NCI-H1930 (cell line): ENCODE measurements around the gene LPP.
"Not testable (repeated sequence)": the region's sequence is repeated elsewhere in the genome, so short reads cannot be mapped to it uniquely, and the experiment has no call there.

Experiments used
- DNase-seq, 2 experiments: peaks; one replicate each; lab custom pipeline; 2025; lab: John Stamatoyannopoulos, UW

Gene LPP

DNA sequence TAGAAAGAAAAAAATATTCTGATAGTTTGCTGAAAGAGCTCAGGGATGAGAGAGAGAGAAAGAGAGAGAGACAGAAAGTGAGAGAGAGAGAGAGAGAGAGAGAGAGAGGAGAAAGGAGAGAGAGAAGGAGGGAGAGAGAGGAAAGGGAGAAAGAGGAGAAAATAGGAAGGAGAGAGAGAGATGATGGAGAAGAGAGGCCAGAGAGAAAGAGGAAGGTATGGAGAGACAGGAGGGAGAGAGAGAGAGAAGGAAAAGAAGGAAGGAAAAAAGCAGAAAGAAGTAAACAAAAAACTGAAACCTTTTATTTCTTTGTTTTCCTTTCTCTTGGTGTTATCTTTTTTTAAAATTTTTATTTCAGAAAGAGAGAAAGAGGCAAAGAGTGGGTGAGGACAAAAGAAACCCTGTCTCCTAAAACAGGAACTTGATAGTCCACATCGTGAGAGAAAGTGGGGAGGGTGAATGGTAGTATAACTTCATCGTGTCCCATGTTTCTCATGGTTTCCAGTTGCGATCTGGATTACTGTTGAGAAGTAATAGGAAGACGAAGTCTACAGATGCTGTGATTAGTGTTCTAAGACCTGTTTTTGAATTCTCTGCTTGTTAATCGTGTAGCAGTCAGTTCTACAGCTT lies 279.7 kb downstream of the LPP start:
- no peak for DNase-seq

DNA sequence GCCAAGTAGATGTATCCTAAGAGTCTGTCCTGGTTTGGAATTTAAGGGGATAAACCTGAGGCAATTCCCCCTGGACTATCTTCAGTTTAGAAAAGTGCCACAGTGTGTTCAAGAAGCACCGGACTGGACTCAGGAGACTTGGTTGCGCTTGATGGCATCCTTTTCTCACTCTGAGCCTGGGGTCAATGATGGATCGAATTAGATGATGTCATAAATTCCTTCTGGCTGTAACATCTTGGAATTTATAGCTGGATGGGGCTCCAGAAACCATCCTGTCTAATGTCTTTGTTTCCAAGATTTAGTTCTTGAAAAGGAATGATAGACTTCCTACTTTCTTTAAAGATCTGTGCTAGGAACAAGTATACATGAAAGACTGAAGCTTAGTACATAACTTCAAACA lies 280.6 kb downstream of the LPP start:
- DNase-seq = no peak

DNA sequence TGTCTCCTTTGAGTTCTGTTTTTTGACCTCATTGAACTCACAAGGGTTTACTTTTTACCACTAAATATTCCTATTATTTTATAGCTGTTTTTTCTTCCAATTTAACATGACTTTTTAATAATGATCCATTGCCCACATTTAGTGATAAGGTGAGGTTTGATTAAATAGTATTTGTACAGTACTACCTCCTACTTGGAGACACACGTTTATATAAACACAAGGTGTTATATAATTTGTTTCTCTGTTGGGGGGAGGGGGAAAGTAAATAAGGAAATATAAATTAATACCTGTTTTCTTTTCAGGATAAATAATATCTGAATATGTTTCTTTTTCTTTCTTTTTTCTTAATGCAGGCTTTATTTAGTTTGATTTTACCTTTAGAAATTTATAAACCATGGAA lies 281.3 kb downstream of the LPP start:
- no peak for DNase-seq

DNA sequence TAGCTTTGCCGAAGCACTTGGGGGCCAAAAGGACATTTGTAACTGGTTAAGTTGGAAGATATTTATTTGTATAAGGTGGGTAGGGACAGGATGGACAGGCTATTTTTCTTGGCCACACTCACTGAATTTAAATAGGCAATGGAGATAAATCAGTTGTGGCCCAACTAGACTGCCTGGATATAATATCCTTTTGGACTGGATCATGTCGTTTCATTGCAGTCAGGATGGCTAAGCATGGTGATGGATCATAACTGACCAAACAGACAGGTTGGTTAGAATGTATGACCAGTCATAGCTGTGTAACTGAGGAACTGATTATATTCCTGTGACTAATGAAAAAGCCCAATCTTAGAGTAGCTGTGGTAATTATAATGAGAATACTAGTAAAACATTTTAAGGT lies 284.0 kb downstream of the LPP start:
- no peak for DNase-seq

DNA sequence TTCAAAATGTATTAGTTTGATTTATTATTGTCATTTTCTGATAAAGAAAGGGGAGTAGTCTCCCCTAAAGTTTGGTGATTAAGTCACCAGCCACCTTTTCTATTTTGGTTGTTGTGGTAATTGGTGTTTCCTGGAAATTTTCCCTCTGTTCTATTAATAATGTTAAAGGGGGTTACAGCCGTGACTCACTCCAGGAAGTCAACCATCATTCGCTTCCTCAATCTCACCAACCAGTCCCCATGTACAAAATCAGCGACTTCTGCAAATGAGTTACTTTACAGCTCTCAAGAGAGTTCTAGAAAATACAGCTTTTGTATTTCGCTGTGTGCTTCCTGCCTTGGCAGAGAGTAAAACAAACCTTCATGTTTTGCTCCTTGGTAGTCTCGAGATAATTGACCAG lies 285.1 kb downstream of the LPP start:
- DNase-seq = no peak

DNA sequence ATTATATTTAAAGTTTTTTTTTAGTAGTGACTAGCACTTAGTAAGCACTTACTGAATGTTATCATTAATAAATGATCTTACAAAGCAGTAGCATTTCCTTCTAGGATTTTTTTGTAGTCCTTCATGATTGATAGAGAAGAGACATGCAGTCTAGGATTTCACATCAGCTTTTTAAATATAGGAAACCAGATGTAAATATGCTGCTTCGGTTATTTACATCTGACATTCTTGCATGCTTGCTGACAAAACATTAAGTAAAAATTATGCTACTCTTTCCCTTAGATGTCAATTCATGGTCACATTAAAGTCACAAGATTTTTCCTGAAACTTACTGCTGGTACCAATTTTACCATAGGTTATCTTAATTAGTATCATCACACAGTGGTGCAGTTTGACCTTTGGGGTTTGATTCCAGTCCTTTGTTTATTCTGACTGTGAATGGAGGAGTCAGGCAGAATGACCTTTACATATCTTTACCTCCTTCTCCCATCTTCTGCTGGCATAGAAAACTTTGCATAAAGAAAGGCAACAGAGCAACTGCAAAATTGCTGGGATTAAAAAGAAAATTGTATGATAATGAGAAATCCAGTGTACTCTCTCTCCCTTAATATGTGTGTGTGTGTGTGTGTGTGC lies 286.5 kb downstream of the LPP start:
- DNase-seq = no peak

DNA sequence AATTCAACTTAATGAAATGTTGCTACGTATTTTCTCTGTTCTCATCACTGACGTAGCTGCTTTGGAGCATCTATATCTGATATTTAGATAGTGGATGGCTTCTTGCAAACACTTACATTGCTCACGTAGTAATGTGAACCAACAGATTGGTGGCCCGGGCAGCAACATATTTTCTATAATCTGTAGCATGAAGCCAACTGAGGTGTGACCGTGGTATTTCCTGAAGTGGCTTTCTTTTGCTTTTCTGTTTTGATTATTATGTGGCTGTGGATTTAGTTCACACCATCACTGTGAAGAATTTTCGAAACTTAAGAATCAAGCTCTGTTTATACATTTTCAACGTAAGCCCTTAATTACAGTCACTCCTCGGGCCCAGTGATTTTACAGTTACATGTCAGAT lies 288.5 kb downstream of the LPP start:
- no peak for DNase-seq

DNA sequence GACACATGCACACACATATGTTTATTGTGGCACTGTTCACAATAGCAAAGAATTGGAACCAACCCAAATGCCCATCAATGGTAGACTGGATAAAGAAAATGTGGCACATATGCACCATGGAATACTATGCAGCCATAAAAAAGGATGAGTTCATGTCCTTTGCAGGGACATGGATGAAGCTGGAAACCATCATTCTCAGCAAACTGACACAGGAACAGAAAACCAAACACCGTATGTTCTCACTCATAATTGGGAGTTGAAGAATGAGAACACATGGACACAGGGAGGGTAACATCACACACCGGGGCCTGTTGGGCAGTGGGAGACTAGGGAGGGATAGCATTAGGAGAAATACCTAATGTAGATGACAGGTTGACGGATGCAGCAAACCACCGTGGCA lies 291.2 kb downstream of the LPP start:
- DNase-seq = not testable (repeated sequence)

DNA sequence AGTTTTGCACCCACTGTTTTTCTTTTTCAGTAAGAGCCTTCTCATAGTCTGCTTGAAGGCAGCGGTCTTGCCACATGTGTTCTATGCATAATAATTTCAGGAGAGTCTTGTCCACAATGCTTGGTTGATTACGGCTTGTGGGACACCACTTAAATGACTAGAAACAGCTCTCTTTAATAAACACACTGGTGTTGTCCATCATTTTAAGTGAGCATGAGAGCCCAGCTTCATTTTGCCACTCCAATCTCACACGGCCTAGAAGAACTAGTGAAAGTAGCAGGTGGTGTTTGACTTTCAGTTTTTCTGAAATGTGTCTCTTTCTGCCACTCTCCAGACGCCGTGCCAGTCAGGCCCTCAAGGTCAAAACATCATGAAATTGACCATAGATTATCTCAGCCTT lies 292.1 kb downstream of the LPP start:
- DNase-seq = no peak

DNA sequence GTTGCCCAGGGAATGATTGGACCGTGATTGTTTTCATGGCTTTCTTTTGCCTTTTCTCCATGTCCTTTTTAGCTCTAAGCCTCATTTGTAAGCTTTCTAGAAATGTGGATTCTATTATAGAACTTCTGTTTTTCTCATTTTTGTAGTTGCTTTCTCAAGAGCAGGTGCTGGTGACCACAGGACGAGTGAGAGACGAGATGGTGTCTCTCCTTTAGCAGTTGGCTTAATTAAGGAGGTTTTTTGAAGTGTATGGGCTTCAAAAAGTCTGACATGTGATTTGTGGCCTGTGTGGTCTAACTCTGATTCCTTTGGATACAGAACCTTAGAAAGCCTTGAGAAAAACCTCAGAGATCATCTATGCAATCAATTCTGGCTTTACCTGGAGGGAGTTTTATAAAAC lies 292.8 kb downstream of the LPP start:
- no peak for DNase-seq

DNA sequence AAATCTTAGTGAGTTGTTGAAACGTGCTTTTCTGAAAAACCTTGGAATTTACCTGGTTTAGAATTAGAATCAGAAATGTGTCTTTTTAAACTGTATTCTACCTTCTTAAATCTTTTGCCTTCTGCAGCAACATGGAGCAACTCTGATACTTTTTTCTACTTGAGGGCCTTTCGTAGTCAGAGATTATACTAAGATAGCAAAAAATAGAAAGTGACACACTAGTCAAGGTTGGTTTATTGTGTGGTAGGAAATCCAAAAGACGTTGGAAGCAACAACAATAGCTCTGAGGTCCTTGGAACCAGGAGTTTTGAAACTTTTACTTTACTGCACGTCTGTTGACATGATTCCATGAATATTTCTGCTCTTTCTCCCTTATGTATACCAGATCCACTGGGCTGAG lies 294.9 kb downstream of the LPP start:
- no peak for DNase-seq

DNA sequence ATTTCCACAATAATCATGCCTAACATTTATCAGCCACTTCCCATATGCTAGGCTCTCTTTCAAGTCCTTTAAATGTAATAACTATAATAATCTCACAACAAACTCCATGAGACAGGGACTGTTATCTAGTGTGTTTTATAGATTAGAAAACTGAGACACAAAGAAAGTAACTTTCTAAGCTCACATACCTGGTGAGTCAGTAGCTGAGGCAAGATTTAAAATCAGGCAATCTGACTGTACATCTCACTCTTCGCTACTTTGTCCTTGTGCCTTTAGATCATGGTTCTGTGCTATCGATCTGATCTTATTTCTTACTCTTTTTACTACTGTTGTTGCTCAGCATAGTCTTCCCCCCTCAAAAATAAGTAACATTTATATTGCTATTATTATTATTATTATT lies 295.5 kb downstream of the LPP start:
- DNase-seq = no peak

DNA sequence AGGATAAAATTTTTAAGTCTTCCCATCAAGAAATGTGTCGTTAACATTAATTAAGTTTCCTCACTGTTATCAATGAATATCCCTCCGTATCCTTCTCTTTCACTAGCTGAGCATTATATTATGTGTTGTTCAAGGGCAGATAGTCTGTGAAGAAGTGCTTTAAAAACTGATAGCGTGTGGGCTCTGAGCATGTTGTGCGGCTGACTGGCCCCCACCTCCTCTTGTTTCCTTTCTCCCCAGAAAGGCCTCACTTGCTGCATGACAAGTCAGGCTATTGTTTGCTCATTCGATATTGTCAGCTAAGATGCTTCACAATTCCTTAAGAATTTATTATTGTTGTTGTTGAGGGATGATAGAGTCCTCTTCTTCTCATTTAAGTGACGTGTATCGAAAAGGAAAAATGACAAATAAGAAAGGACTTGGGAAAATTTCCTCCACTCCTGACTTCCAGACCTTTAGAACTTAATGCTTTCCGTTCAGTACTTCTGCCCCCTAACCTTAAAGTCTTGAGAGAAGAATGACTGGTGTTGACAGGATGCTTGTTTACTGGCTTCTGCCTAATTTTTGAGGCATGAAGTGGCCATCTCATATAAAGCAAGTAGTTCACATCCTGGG lies 298.3 kb downstream of the LPP start:
- DNase-seq = no peak

DNA sequence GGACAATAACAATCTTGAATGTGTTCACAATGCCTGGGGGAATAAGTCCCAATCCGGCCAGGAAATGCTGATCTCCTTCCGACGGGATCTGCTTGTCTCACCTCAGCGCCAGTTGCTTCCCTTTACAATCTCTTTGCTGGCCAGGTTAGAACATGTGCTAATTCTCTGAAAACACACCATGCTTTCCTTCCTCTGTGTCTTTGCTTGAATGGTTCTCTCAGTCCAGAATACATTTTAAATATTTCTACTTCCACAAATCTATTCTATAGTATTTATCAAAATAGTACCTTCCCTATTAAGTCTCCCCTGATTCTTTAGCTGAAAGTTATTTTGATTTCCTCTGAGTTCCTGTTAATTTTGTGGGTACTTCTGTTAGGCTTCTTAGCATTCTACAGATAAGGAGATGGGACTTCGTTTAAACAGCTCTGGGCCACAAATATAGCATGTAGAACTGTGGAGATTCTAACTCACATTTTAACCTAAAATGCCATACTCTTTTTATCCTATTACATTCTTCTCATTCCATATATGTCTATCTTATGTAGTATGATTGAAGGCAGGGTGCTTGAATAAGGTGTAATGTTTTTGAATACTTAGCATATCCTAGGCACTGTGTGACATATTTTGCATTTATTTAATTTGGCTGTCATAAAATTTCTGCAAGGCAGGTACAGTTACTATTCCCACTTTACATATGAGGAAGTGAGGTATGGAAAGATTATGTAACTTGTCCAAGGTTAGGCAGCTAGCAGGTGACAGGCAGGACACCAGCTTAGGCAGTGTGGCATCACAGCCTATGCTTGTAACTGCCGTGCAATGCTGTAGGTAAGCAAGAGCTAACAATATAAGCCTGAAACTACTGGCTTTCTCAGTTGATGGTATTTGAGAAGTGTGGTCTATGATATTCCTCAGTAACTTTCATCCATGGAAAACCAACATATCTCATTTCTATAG lies 299.8 kb downstream of the LPP start:
- no peak for DNase-seq

DNA sequence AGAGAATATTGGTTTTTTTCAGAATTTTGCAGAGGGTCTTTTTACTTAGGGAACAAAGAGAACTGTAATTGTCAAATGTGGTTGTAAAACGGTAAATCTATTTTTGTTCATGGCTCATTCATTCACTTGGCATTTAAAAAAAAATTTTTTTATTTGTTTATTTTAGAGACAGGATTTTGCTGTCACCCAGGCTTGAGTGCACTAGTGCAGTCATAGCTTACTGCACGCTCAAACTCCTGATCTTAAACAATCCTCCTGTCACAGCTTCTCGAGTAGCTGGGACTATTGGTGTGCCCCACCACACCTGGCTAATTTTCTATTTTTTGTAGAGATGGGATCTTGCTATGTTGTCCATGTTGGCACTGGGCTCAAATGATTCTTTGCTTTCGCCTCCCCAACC lies 301.8 kb downstream of the LPP start:
- no peak for DNase-seq

DNA sequence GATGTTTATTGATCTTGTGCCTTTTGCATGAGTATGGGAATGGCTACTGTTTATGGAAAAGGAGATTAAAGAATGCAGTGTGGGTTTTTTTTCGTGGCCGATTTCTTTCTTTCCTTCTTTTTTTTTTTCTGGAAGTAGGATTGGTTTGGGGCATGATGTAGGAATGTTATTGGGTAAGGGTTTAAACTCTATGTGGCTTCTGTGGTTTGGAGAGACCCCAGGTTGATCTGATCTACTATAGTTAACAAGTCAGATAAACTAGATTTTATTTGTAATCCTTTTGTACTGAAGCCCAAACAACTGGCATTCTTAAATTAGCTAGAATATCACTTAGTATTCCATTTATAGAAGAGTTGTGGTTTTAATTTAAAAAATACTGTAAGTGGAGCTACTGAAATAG lies 304.8 kb downstream of the LPP start:
- no peak for DNase-seq

DNA sequence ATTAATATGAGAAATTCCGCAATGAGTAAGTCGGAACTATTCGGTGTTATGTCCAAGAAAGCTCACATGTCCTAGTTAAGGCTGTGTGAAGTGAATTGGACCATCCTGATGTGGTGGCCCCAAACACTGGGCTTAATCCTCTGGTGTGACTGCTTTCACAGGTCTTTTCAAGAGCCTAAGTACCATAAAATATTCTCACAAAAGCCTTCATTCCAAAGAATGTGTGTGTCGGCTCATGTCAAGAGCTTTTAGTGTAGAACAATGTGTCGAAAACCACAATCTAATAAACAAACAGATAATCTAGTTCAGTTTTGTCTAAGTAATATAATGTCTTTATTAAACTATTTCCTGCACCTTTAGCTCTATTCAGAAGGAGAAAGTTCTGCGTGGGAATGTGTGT lies 311.4 kb downstream of the LPP start:
- DNase-seq = no peak

DNA sequence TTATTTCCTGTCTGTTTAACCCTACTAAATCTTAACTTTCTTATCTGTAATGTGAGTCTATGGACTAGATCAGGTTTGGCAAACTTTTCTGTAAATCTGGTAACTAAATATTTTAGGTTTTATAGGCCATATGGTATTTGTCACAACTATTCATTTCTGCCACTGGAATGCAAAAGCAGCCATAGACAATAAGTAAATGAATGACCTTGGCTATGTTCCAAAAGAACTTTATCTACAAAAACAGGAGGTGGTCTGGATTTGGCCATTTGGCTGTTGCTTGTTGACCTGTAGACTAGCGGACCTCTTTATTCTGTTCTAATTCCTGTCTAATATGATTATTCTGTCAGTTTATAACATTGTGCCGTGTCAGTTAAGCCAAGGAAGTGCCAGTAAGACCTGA lies 314.2 kb downstream of the LPP start:
- DNase-seq = no peak

DNA sequence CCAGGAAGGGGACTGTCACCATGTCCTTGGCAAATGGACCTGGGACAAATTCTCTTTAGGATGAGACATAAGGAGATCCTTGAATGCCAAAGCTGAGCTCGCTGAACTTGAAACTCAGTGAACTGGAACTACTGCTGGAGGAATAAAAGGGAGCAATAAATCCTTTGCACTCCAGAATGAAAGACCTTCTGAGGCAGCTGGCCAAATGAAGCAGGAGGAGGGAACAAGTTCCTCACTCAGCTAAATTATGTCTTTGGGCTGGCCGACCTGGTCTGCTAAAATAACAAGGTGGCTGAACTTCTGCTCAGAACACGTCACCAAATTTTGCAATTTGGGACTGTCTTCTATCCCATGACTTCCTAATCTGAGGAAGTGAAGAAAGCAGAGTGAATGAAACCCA lies 314.7 kb downstream of the LPP start:
- DNase-seq = no peak

DNA sequence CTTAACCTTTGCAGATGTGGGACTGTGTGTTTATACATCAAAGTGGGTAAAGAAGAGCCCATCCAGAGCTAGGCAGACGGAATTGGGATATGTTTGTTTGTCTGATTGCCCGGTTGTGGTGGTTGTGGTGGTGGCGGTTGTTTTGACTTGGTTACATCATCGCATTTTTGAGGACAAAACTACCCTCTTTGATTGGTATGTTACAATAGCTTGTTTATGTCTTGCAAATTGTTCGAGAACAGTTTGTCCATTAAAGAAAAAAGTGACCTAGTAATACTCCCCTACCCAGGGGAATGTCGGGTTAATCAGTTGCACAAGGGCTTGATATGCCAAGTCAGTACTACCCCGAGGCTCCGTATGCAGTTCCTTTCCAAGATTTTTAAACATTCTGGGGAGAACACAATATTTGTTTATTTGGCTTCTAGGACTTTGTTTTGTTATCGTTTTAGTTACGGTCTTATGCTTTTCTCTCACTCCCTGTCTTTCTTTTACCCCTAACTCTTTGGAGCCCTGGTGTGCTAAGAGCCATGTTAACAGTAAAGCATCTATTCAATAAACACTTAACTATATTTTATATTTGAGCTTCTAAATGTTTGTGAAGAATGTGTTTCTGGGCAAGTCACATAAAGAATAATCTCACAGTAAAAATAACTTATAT lies 315.4 kb downstream of the LPP start:
- DNase-seq = no peak

DNA sequence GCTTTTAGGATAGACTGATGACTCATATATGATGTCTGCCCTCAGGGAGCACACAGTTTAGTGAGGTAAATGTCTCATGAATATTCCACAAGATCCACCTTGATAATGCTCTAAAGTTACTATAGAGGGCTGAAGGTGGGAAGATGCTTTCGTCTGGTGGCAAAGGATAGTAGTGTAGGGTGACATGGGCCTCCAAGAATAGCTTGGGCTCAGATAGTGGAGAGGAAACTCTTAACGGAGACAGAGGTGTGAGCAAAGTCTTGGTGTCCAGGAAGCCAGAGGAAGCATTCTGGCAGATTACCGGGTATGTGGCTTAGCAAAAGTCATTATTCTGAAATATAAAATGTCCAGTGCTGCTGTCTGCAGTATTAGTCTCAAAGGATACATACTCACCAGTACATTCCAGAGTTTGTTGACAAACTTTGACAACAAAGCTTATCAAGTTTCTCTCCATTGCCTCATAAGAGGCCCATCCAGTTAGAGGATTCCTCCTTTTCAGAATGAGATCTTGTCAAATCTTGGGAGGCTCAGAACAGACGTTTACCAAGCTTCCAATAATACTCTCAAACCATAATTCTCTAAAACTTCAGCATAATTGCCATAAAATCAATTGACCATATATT lies 316.7 kb downstream of the LPP start:
- no peak for DNase-seq

DNA sequence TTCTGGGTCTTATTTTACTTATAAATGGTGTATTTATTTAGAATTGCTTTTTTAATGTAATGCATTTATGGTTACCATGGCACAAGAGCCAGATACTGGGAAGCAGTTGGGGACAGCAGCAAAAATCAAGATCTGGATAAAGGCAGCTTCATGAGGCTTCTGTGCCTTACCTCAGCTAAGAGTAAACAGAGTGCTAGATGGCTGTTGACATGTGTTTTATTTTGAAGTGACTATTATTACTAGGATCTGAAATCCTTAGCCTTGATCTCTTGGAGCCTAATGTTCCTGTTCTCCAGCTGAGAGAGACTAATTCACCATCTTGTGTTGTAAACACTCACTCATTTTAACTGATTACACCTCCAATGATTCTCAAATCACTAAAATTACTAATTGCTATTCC lies 317.8 kb downstream of the LPP start:
- DNase-seq = peak; percentile 56 to 74
